Breast epithelium (tissue), 3 donors: ENCODE results near the gene STAU1.

Experiments used
- CTCF ChIP-seq, 3 donors: fragments of 450-650 bp; IDR thresholded peaks; one replicate each; pipeline ENCODE4 v1.5.1; 2016 to 2017; ENCODE audit warnings: antibody characterized with exemption in 3 of 3, mild to moderate bottlenecking in 3 of 3, moderate library complexity in 3 of 3
- POLR2A ChIP-seq: fragments of 450-650 bp; IDR thresholded peaks from one replicate; pipeline ENCODE4 v1.6.1; 2016; ENCODE audit warnings: antibody characterized with exemption, mild to moderate bottlenecking, moderate library complexity

- TF ChIP-seq POLR2A (no peak), CTCF (IDR thresholded peaks at IDR 0.05) (no peak)
These were observed 90.0 kb downstream of the STAU1 start for GRCh38 chr20:49098136-49098535.
